ENCODE results near the gene UBALD1. TPM values are rescaled to one million over a fixed set of nuclear protein-coding genes. Genes with fewer than 3 reads are reported as not detected.

UBALD1 gene
- total and polyA plus RNA-seq, 12 donors, result 3.7 to 92.7 (median 18.9) TPM

- H3K9me3 ChIP-seq (replicated peaks in 1 of 3), result no peaks in the 10 kb centered on the region
- 62 to 74% (median 72%) methylated on average over 7 of the region's 7 CpGs for WGBS, 4 donors
- no peaks in the 10 kb centered on the region for H3K36me3 ChIP-seq (replicated peaks in 1 of 2)
- intact Hi-C loops (cut with DNase I), result no loop called here
- no peak overlapping the region for H3K27ac ChIP-seq
- no peak for DNase-seq
- H3K4me1 ChIP-seq (replicated peaks in 1 of 2), result no peaks in the 10 kb centered on the region
- TF ChIP-seq POLR2A (IDR thresholded peaks at IDR 0.05), result no peak
- no peak for TF ChIP-seq CTCF (IDR thresholded peaks at IDR 0.05)
- H3K4me3 ChIP-seq, result no peak overlapping the region
- no peaks in the 10 kb centered on the region for H3K27me3 ChIP-seq
These were observed 28.4 kb downstream of the UBALD1 start for GRCh38 chr16:4586291-4586690.

GRCh38 chr16:4583906-4584305 lies 30.8 kb downstream of the UBALD1 start:
- Histone ChIP-seq H3K9me3 (replicated peaks in 1 of 3) (no peaks in the 10 kb centered on the region), H3K36me3 (replicated peaks in 1 of 2) (no peaks in the 10 kb centered on the region), H3K27ac (no peak overlapping the region), H3K27me3 (no peaks in the 10 kb centered on the region), H3K4me1 (replicated peaks in 1 of 2) (no peaks in the 10 kb centered on the region), H3K4me3 (no peak overlapping the region)
- 81 to 95% (median 88%) methylated on average over 4 of the region's 4 CpGs for WGBS, 4 donors
- intact Hi-C loops (cut with DNase I), result no loop called here
- DNase-seq, result no peak
- TF ChIP-seq POLR2A (IDR thresholded peaks at IDR 0.05) (no peak), CTCF (IDR thresholded peaks at IDR 0.05) (no peak)

- no peak for DNase-seq
- 50 to 70% (median 53%) methylated on average over 3 to 6 of the region's 6 CpGs for WGBS, 4 donors
- Histone ChIP-seq H3K9me3 (replicated peaks in 1 of 3) (no peaks in the 10 kb centered on the region), H3K36me3 (replicated peaks in 1 of 2) (no peaks in the 10 kb centered on the region), H3K4me1 (replicated peaks in 1 of 2) (no peaks in the 10 kb centered on the region), H3K4me3 (no peak overlapping the region), H3K27ac (no peak overlapping the region), H3K27me3 (no peaks in the 10 kb centered on the region)
- TF ChIP-seq CTCF (IDR thresholded peaks at IDR 0.05), result no peak
- no peak for TF ChIP-seq POLR2A (IDR thresholded peaks at IDR 0.05)
- intact Hi-C loops (cut with DNase I), result no loop called here
These were observed 34.4 kb downstream of the UBALD1 start for GRCh38 chr16:4580250-4580649.

GRCh38 chr16:4578961-4579530 lies 35.6 kb downstream of the UBALD1 start:
- 68 to 80% (median 72%) methylated on average over 5 to 13 of the region's 13 CpGs for WGBS, 4 donors
- Histone ChIP-seq H3K4me3 (no peak overlapping the region), H3K4me1 (replicated peaks in 1 of 2) (no peaks in the 10 kb centered on the region), H3K9me3 (replicated peaks in 1 of 3) (no peaks in the 10 kb centered on the region), H3K36me3 (replicated peaks in 1 of 2) (no peaks in the 10 kb centered on the region), H3K27ac (no peak overlapping the region), H3K27me3 (no peaks in the 10 kb centered on the region)
- TF ChIP-seq CTCF (IDR thresholded peaks at IDR 0.05) (no peak), POLR2A (IDR thresholded peaks at IDR 0.05) (no peak)
- no peak for DNase-seq
- intact Hi-C loops (cut with DNase I), result no loop called here
